ENCODE results near the gene S100PBP.

Gene S100PBP

GRCh38 chr1:32886004-32886827, 68.8 kb downstream of the S100PBP start, which contains the start of gene HPCA:
Gene HPCA (plus strand): TSS chr1:32886491. CDS start chr1:32888899, 2,408 bp downstream.
- TF ChIP-seq, protein P1, sequence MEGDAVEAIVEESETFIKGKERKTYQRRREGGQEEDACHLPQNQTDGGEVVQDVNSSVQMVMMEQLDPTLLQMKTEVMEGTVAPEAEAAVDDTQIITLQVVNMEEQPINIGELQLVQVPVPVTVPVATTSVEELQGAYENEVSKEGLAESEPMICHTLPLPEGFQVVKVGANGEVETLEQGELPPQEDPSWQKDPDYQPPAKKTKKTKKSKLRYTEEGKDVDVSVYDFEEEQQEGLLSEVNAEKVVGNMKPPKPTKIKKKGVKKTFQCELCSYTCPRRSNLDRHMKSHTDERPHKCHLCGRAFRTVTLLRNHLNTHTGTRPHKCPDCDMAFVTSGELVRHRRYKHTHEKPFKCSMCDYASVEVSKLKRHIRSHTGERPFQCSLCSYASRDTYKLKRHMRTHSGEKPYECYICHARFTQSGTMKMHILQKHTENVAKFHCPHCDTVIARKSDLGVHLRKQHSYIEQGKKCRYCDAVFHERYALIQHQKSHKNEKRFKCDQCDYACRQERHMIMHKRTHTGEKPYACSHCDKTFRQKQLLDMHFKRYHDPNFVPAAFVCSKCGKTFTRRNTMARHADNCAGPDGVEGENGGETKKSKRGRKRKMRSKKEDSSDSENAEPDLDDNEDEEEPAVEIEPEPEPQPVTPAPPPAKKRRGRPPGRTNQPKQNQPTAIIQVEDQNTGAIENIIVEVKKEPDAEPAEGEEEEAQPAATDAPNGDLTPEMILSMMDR (IDR thresholded peaks at IDR 0.05; ENCODE audit: low read depth, low read length): peak; percentile 62
- no peak within 1 kb of the TSS for H3K4me3 ChIP-seq (ENCODE audit: low read depth, low read length)

GRCh38 chr1:32886828-32887414, 69.5 kb downstream of the S100PBP start:
- TF ChIP-seq, protein P1 (IDR thresholded peaks at IDR 0.05; ENCODE audit: low read depth, low read length): no peak

GRCh38 chr1:32887623-32888022, 70.2 kb downstream of the S100PBP start:
- TF ChIP-seq, protein P1 (IDR thresholded peaks at IDR 0.05; ENCODE audit: low read depth, low read length): no peak

More at GRCh38 chr1:32886828-32887414, 69.5 kb downstream of the S100PBP start:
- no peak overlapping the region for H3K4me3 ChIP-seq (ENCODE audit: low read depth, low read length)

DNA sequence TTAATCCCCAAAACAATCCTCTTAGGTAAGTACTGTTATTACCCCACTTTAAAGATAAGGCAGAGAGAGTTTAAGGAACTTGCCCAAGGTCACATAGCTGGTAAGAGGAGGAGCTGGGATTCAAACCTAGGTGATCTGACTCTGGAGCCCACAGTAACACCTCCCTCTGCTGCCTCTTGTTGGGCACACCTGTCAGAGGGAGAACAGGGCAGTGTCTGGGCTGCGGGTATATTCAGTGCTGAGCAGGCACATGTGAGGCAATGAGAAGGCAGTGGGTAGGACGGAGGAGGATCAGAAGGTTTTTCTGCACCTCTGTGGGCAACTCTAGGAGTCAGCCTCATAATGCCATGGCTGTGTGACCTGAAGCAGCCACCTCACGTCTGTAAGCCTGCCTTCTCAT, 70.7 kb downstream of the S100PBP start:
- H3K4me3 ChIP-seq (ENCODE audit: low read depth, low read length): no peak overlapping the region
- TF ChIP-seq, protein P1 (IDR thresholded peaks at IDR 0.05; ENCODE audit: low read depth, low read length): no peak

More at GRCh38 chr1:32887623-32888022, 70.2 kb downstream of the S100PBP start:
- no peak overlapping the region for H3K4me3 ChIP-seq (ENCODE audit: low read depth, low read length)

DNA sequence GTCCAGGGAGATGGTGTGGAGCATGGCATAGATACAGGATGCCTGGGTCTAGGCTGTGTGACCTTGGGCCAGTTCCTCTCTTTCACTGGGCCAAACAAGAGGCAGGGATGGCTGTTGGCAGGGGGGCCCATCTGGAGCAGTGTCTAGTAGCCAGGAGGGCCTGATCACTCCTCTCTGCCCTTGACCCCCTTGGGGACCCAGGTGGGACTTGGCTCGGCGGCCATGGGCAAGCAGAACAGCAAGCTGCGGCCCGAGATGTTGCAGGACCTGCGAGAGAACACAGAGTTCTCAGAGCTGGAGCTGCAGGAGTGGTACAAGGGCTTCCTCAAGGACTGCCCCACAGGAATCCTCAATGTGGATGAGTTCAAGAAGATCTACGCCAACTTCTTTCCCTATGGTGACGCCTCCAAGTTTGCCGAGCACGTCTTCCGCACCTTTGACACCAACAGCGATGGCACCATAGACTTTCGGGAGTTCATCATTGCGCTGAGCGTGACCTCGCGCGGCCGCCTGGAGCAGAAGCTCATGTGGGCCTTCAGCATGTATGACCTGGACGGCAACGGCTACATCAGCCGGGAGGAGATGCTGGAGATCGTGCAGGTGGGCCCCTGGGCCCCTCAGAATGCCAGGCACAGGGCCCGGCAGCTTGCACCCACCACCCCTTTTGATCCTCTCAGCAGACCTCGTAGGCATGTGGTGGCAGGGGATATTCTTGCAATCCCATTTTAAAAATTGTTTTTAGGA, 71.4 kb downstream of the S100PBP start:
- TF ChIP-seq, protein P1 (IDR thresholded peaks at IDR 0.05; ENCODE audit: low read depth, low read length): no peak

DNA sequence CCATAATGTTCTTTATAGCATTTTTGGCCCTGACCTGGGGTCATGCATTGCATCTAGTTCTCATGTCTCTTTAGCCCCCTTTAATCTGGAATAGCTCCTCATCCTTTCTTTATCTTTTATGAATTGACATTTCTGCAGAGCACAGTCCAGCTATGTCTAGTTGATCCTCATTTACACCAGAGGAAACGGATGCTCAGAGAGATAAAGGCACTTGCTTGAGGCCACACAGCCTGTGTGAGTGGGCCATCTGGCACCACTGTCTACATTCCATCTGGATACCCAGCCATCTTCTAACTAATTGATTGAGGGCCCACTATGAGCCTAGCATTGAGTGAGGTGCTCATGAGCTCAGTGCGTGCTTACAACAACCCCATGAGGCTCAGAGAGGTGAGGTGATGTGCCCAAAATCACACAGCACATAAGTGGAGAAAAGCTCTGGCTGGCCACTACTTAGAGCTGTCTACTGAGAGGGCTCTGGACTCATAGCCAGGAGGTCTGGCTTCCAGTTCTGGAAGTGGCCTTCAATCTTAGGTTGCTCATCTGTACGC, 72.4 kb downstream of the S100PBP start:
- no peak overlapping the region for H3K4me3 ChIP-seq (ENCODE audit: low read depth, low read length)
- TF ChIP-seq, protein P1 (IDR thresholded peaks at IDR 0.05; ENCODE audit: low read depth, low read length): no peak

More for the DNA sequence above, 71.4 kb downstream of the S100PBP start:
- H3K4me3 ChIP-seq (ENCODE audit: low read depth, low read length): no peak overlapping the region
